Measurements from ENCODE around the gene TBX19.

DNA sequence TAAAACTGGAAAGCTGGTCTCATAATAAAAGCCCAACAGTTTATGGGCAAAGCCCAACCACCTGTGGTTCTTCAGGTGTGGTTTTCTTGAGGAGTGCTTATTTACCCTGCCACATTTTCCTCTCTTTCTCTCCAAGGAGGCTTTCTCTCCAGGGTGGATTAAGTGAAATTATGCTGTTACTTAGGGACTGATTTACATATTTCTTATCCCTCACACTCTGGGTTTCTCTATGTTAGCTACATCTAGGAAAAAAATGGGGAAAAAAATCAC is 4.8 kb downstream of the TBX19 start:
- no peak for TF ChIP-seq ZNF274 (IDR thresholded peaks at IDR 0.05; ENCODE audit: low read depth, low read length)
- no peak for TF ChIP-seq SUZ12 (IDR thresholded peaks at IDR 0.05; ENCODE audit: extremely low read depth, insufficient read depth, insufficient read length)
